C4-2B (cell line): ENCODE results near the gene KRT79.

Experiments
- H3K27ac ChIP-seq: fragments of 450-650 bp; 2 replicates; pipeline ENCODE4 v1.5.1; 2017
- CTCF ChIP-seq: fragments of 450-650 bp; conservative IDR thresholded peaks from 2 replicates; pipeline ENCODE4 v1.5.1; 2017; ENCODE audit warnings: mild to moderate bottlenecking
- ZFX ChIP-seq: fragments of 450-650 bp; IDR thresholded peaks from 2 replicates; pipeline ENCODE4 v1.6.1; 2017

The KRT79 gene

GRCh38 chr12:52874573-52875435, 40.7 kb upstream of the KRT79 start:
- no peak overlapping the region for H3K27ac ChIP-seq
- TF ChIP-seq ZFX (no peak), CTCF (no peak)

- TF ChIP-seq CTCF (no peak), ZFX (no peak)
- no peak overlapping the region for H3K27ac ChIP-seq
Observed at GRCh38 chr12:52873832-52874572, 39.9 kb upstream of the KRT79 start.

GRCh38 chr12:52873513-52873831, 39.4 kb upstream of the KRT79 start:
- TF ChIP-seq ZFX (no peak), CTCF (no peak)
- H3K27ac ChIP-seq: no peak overlapping the region

GRCh38 chr12:52872644-52873389, 38.7 kb upstream of the KRT79 start:
- TF ChIP-seq ZFX (no peak), CTCF (no peak)
- H3K27ac ChIP-seq: no peak overlapping the region

GRCh38 chr12:52871291-52872039, 37.4 kb upstream of the KRT79 start:
- TF ChIP-seq ZFX (no peak), CTCF (no peak)
- H3K27ac ChIP-seq: no peak overlapping the region

- no peak overlapping the region for H3K27ac ChIP-seq
- TF ChIP-seq ZFX (no peak), CTCF (peak; percentile 96)
Observed at GRCh38 chr12:52870361-52871290, 36.5 kb upstream of the KRT79 start.
